GM19238 (cell line): Measurements from ENCODE around the gene PRCC.

ENCODE experiments used
- DNase-seq: peaks from one replicate; pipeline ENCODE4 v3.0.0; 2011; ENCODE audit warnings: low spot score; ENCODE audit not compliant: insufficient read length

The PRCC gene

GRCh38 chr1:156813750-156814570, 46.6 kb downstream of the PRCC start:
- peak; percentile 63 for DNase-seq

DNA sequence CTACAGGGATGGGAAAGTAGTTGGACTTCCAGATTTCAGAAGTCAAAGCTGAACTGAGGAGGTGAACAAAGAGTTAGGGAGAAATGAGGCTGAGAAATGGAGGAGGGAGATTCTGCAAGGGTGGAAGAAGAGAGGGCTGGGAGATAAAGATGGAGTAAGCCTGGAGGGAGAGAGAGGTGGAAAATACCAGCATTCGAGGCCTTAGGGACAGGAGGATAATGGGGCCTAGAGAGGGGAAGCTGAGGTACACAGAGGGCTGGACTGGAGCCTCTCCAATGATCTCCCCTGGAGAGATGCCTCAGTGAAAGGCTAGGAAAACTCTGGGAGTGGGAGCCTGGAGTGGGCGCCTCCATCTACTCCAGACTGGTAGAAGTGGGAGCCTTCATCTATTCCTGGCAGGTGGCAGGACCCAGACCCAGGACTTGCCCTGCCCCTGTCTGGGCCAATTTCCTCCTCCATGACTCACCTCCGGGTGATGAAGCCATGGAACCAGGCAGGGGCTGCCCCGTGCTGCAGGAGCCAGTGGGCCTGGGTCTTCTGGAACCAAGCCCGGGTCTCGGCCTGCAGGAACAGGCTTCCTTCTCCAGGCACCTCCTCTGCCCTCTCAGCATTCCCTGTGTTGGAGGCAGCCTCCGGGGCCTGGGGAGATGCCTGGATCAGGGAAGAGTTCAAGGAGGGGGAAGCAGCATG, 47.4 kb downstream of the PRCC start:
- DNase-seq = no peak

DNA sequence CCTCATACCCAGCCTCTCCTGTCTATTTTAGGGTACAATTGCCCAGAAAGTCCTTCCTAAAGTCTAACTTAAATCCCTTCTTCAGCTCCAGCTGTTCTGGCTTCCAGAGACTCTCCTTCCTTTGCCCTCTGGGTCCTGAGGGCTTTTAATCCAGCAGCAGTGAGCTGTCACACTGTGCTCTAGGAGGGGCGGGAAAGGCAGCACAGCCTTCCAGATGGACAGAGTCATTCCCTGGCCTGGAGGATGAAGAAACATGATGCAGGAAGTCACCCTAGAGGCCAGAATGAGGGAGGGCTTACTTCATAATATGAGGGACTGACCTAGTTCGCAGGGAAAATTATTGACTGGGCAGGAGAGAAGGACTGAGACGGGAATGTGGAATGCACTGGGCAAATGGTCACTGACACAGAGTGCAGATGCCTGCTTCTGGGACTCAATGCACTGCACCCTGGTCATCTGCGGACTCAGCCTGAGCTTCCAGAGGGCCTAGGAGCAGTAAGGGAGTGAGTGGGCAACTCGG, 48.0 kb downstream of the PRCC start:
- no peak for DNase-seq

- no peak for DNase-seq
Observed at GRCh38 chr1:156815961-156816422, 48.7 kb downstream of the PRCC start.

- DNase-seq = peak; percentile 78
Observed at GRCh38 chr1:156816561-156817328, 49.4 kb downstream of the PRCC start, which contains the start of gene SH2D2A. SH2D2A (minus strand) TSS chr1:156816848; CDS start chr1:156816708, 140 bp downstream.

DNA sequence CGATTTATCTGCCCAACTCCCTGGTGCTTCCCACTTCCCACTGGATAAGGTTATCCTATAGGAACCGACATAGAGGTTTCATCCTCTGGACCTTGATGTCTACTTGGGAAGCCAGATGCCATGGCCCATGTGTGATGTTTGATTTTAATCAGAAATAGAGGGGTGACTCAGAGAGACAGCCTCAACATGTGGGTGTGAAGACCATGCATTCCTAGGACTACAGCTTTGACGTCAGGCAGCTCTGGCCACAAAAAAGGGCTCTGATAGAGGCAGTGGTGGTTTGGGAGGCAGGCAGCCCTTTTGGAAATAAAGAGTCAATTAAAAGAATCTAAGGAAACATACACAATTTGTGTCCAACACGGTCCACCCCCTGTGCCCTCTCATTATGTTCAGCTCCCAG, 54.5 kb downstream of the PRCC start:
- DNase-seq = no peak

DNA sequence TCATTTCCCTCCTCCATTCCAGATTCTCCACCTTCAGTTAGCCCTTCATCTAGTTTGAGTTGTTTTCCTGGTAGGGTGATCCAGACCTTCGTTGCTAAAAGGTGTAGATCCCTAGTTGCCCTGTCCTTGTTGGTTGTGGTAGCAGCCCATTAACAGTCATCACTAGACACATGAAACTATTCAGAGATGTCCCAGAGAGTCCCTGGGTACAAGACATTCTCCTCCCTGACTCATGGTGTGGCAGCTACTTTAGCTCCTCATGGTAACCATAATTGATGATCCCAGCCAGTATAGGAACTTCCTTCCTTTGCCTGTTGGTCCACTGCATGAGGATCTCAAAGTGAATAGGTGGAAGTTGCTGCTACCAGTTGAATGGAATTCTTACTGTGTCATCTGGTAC, 55.3 kb downstream of the PRCC start:
- no peak for DNase-seq

- no peak for DNase-seq
Observed at GRCh38 chr1:156823210-156823790, 56.0 kb downstream of the PRCC start.

DNA sequence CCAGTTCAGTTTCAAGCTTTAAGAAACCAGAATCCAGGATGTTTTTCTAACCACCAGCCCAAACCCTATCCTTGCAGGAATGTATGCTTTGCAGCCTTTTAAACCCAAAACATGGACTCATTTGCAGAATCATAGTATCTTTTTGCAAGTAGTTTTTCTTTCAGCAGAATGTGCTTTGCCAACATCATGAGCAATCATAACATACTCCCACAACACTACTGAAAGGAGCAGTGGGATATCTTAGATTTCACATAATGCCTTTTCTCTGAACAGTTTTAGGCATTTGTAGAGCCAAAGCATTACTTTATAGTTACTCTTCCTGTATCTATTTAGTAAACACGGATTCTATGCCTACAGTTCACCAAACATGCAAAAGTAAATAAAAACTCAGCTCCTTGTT, 59.3 kb downstream of the PRCC start:
- DNase-seq = no peak

GRCh38 chr1:156828400-156829124, 61.2 kb downstream of the PRCC start:
- DNase-seq = no peak

DNA sequence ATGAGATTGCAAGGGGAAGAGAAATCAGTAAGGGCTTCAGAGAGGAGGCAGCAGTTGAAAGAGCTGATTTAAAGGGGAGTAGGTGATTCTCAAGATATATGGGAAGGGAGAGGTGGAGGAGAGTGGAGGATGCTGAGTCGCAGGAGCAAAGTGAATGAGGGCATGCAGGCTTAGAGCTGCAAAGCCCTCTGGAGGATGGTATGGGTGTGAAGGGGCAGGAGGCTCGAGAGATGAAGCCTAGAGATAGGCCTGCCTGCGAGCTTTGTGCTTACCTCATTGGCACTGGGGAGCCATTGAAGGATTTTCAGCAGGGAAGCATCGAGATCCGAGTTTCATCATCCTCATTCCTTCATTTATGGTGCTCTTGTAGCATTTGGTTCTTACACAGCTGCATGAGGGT, 65.1 kb downstream of the PRCC start:
- DNase-seq = no peak

DNA sequence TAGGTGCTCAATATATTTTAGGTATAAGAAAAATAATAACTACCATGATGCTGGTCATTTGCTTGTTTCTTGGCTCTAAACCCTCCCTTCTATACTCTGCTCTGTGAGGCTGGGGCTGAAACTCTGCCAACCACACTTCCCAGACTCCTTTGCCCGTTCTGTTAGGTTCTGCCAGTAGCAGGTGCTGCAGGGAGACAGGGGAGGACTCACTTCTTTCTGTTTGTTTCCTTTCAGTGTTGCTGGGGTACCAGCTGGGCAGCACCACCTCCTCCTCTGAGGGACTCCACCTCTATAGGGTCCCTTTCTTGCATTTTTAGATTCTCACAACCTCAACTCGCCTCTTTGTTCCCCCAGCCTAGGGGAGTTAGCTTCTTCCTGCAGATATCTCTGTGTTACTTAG, 66.3 kb downstream of the PRCC start:
- DNase-seq = no peak

GRCh38 chr1:156834322-156834721, 67.0 kb downstream of the PRCC start:
- DNase-seq = no peak

DNA sequence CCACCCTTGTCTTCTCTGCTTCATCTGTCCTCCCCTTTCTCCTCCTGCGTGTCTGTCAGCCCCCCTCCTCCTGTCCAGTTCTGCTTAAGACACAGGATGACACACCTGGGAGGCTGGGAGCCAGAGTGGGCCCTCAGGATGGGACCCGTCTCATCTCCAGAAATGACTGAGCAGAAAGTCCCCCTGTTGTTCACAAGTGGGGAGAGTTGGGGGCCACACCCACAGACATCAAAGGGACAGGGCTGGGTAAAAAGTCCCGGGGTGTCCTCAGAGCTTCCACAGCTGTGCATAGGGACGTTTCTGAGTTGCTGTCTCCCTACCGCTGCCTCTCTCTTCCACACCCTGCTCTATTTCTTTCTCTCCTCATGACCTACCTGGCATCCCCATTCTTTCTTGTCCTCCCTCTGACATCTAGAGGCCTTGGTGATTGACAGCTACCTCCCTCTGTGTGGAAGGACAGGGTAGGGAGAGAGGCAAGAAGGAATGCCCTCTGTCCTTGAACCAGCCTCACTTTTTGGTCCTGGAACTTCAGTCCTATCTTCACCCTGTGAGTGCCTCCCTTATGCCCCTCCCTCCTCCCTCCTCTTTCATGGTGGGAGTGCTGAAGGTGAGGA, 68.8 kb downstream of the PRCC start:
- DNase-seq = peak; percentile 36

- DNase-seq = no peak
Observed at GRCh38 chr1:156836892-156837291, 69.6 kb downstream of the PRCC start.

DNA sequence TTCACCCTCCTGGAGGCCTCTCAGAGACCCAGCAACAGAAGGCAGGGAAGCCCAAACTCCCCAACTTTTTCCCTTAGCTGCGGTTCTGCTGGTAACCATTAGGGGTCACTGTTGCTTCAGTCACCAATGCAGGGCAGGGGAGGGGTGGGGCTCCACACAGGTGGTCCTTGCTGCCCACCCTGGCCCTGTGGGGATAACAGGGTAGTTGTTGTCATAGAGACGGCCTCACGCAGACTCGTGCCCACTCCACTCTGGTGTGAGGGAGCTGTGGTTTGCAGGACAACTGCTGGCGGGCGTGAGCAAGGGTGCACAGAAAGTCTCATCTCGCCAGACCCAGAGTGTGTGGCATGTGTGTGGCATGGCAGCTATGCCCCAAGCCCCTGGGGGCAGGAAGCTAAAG, 71.6 kb downstream of the PRCC start:
- DNase-seq = peak; percentile 60

DNA sequence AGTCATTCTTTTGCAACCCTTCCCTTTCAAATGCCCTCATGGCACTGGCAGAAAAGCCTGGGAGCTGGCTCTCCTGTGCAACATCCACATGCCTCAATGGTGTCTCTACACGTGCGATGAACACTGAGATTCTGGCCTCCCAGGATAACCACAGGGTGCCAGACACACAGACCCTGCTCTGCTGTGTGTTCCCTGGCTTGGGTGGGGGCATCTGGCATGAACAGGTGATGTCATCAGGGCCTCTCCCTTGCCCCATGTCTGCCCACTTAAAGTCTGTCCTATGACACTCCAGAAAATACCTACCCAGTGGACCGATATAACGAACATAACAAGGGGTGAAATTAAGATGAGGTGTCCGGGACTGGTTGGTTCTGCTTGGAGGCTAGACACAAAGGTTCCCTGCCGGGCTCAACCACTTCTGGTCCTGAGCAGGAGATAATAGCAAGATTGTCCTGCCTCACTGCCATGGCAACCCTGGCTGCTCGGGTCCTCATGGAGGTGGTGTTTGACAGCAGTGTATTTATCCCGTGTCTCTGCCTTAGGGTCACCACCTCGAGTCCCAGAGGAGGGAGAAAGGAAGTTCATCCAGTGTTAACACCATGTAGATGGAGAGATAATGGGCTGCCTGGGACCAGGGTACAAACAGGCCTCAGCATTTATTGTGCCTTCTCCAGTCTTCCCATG, 72.2 kb downstream of the PRCC start:
- no peak for DNase-seq

- no peak for DNase-seq
Observed at GRCh38 chr1:156840186-156840897, 73.0 kb downstream of the PRCC start.

GRCh38 chr1:156840898-156841279, 73.6 kb downstream of the PRCC start:
- DNase-seq = no peak
